SH-SY5Y (cell line): Measurements from ENCODE around the gene NCL.

Experiments
- GATA2 ChIP-seq: IDR thresholded peaks from 2 replicates; pipeline ENCODE4 v1.6.1; 2011; ENCODE audit warnings: mild to moderate bottlenecking, low read depth, low read length
- GATA3 ChIP-seq: IDR thresholded peaks from 2 replicates; pipeline ENCODE4 v1.6.1; 2011; ENCODE audit warnings: low read depth, mild to moderate bottlenecking, low read length, moderate library complexity

Gene NCL

GRCh38 chr2:231463698-231464575 is at the start of gene NCL:
Gene NCL (minus strand): TSS chr2:231464484. CDS start chr2:231464353, 131 bp downstream.
- TF ChIP-seq GATA3 (no peak), GATA2 (no peak)

- no peak for TF ChIP-seq GATA3
- no peak for TF ChIP-seq GATA2
Observed at GRCh38 chr2:231513746-231514224, 49.5 kb upstream of the NCL start.

- no peak for TF ChIP-seq GATA3
- TF ChIP-seq GATA2 = no peak
Observed at GRCh38 chr2:231512222-231512621, 47.9 kb upstream of the NCL start.

GRCh38 chr2:231503766-231504165 is 39.5 kb upstream of the NCL start:
- TF ChIP-seq GATA2 = no peak
- no peak for TF ChIP-seq GATA3

GRCh38 chr2:231502596-231502995 is 38.3 kb upstream of the NCL start:
- no peak for TF ChIP-seq GATA3
- TF ChIP-seq GATA2 = no peak

- TF ChIP-seq GATA2 (no peak), GATA3 (no peak)
Observed at GRCh38 chr2:231497651-231498050, 33.4 kb upstream of the NCL start.

GRCh38 chr2:231494669-231495068 is 30.4 kb upstream of the NCL start:
- TF ChIP-seq GATA3 (no peak), GATA2 (no peak)

GRCh38 chr2:231490801-231491200 is 26.5 kb upstream of the NCL start:
- no peak for TF ChIP-seq GATA2
- TF ChIP-seq GATA3 = no peak

- TF ChIP-seq GATA2 (no peak), GATA3 (no peak)
Observed at GRCh38 chr2:231489990-231490389, 25.7 kb upstream of the NCL start.

- TF ChIP-seq GATA2 = no peak
- TF ChIP-seq GATA3 = no peak
Observed at GRCh38 chr2:231488331-231488730, 24.0 kb upstream of the NCL start.

- TF ChIP-seq GATA3 (no peak), GATA2 (no peak)
Observed at GRCh38 chr2:231486851-231487596, 22.7 kb upstream of the NCL start.

GRCh38 chr2:231483398-231484329 is 19.4 kb upstream of the NCL start:
- TF ChIP-seq GATA3 (no peak), GATA2 (no peak)

- TF ChIP-seq GATA3 (no peak), GATA2 (no peak)
Observed at GRCh38 chr2:231482806-231483391, 18.6 kb upstream of the NCL start.
